ENCODE results near the gene ADGRF1. TPM values are rescaled to one million over a fixed set of nuclear protein-coding genes. Genes with fewer than 3 reads are reported as not detected.
A peak's percentile ranks its signal among the peaks of the same experiment; 100 is the strongest.
"Not testable (repeated sequence)": the region's sequence is repeated elsewhere in the genome, so short reads cannot be mapped to it uniquely, and the experiment has no call there.

ADGRF1 gene
- total RNA-seq, 4 donors from 2014 or later, result 7.4 to 57.0 (median 43.6) TPM

DNA sequence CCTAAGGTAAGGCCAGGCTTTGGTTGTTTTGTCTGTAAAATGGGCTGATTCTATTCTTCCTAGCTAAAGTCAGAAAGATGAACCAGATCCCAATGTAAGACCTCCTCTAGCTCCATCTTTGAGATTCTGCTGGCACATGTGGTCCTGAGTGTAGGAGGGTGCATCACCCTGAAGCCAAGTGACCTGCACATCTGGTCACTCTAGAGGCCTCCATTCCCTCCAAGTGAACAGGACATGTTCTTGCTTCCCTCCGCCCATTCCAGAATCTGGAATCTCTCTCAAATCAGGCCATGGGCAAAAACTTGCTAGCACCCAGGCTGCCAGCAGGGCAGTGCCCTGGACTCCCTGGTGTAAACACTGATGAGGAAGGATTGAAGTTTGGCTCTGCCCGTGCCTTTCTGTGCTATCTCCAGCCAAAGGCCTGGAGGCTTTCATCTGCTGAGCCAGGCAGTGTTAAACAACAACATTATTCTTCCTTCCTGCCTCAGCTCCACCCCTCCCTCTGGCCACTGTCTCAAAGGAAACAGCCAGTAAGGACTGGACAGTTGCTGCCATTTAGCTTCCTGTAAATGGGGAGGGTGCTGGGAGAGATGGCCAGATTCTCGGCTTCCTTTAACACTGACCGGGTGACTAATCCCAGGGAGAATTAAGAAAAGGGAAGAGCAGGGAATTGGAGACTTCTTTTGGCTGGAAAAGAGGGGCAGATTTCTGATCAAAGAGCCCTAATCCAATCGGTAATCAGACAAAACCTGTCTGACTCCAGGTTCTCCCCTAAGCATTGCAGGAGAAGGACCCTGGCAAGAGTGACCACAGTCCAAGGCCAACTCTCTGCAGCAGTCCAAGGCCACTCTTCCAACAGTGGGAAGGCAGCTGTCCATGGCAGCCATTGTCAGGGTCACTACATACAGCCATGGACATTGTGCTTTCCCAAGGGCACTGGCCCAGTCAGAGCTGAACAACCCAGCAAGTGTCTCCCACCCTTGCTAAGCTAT lies 19.5 kb upstream of the ADGRF1 start:
- Histone ChIP-seq H3K27ac (peak overlapping the region; percentile 20 to 61 (median 30)), H3K9me3 (no peaks in the 10 kb centered on the region), H3K4me3 (no peak overlapping the region), H3K4me1 (peaks cover 6 to 28% (median 7%) of the 10 kb centered on the region in 3 donors), H3K36me3 (no peaks in the 10 kb centered on the region), H3K27me3 (no peaks in the 10 kb centered on the region)
- intact Hi-C loops (cut with DNase I), result no loop called here
- TF ChIP-seq, protein P1, sequence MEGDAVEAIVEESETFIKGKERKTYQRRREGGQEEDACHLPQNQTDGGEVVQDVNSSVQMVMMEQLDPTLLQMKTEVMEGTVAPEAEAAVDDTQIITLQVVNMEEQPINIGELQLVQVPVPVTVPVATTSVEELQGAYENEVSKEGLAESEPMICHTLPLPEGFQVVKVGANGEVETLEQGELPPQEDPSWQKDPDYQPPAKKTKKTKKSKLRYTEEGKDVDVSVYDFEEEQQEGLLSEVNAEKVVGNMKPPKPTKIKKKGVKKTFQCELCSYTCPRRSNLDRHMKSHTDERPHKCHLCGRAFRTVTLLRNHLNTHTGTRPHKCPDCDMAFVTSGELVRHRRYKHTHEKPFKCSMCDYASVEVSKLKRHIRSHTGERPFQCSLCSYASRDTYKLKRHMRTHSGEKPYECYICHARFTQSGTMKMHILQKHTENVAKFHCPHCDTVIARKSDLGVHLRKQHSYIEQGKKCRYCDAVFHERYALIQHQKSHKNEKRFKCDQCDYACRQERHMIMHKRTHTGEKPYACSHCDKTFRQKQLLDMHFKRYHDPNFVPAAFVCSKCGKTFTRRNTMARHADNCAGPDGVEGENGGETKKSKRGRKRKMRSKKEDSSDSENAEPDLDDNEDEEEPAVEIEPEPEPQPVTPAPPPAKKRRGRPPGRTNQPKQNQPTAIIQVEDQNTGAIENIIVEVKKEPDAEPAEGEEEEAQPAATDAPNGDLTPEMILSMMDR (IDR thresholded peaks at IDR 0.05), result no peak
- TF ChIP-seq POLR2A (IDR thresholded peaks at IDR 0.05), result no peak
- DNase-seq, result no peak
- whole genome bisulfite sequencing, 2 donors, result 13 to 31% methylated on average over 4 to 5 of the region's 5 CpGs

- Histone ChIP-seq H3K36me3 (no peaks in the 10 kb centered on the region), H3K4me1 (peaks cover 6 to 28% (median 7%) of the 10 kb centered on the region in 3 donors), H3K9me3 (no peaks in the 10 kb centered on the region), H3K27me3 (no peaks in the 10 kb centered on the region), H3K27ac (no peak overlapping the region), H3K4me3 (no peak overlapping the region)
- no peak for DNase-seq
- intact Hi-C loops (cut with DNase I), result no loop called here
- 27 to 42% methylated on average over 5 of the region's 5 CpGs for WGBS, 2 donors
- TF ChIP-seq POLR2A (IDR thresholded peaks at IDR 0.05), result no peak
- TF ChIP-seq, protein P1 (IDR thresholded peaks at IDR 0.05), result no peak
These were observed 17.2 kb upstream of the ADGRF1 start for GRCh38 chr6:47059216-47059885.

DNA sequence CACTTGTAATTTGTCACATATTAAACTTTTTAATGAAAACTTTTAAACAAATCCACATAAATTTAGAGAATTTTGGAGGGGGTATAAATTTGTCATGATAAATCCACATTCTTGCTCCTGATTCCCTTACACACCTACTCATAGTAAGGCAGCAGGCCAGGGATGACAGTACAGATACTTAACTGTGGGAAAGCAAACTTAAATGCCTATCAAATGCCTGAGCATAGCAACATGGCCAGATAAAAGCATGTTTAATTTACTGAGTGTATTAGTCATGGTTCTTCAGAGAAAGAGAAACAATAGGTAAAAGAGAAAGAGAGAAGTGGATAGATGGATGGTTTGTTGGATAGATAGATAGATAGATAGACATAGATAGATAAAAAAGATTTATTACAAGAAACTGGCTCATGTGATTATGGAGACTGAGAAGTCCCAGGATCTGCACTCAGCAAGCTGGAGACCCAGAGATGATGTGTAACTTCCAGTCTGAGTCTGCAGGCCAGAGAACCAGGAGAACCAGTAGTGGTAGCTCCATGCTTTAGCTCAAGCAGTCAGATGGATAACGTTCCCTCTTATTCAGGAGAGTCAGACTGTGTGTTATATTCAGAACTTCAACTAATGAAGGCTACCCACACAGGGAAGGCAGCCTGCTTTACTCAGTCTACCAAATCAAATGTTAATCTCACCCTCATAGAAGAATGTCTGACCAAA lies 15.9 kb upstream of the ADGRF1 start:
- Histone ChIP-seq H3K4me3 (no peak overlapping the region), H3K27me3 (no peaks in the 10 kb centered on the region), H3K27ac (no peak overlapping the region), H3K9me3 (no peaks in the 10 kb centered on the region), H3K4me1 (peaks cover 6 to 28% (median 7%) of the 10 kb centered on the region in 3 donors), H3K36me3 (no peaks in the 10 kb centered on the region)
- intact Hi-C loops (cut with DNase I), result no loop called here
- no peak for DNase-seq
- TF ChIP-seq, protein P1 (IDR thresholded peaks at IDR 0.05), result no peak
- no peak for TF ChIP-seq POLR2A (IDR thresholded peaks at IDR 0.05)
- WGBS, 2 donors, result 60 to 79% methylated on average over 1 of the region's 1 CpG

DNA sequence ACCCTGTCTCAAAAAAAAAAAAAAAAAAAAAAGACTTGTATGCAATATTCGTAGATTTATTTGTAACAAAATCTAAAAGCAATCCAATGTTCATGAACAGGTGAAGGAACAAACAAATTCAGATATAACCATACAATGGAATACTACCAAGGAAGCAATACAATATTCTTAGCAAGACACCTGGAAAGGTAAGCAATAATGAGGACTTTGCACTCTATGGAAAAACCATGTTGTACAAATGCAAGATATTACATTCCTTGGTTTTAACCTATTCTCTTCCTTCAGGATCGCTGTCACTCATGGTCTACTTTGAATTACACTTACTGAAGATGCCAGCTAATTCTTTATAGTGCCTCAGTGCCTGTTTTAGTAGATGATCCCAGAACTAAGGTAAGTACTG lies 14.7 kb upstream of the ADGRF1 start:
- peaks cover 6 to 24% (median 6%) of the 10 kb centered on the region in 3 donors for H3K4me1 ChIP-seq
- no peak for DNase-seq
- H3K4me3 ChIP-seq, result no peak overlapping the region
- 82 to 87% methylated on average over 2 of the region's 2 CpGs for WGBS, 2 donors
- no peak overlapping the region for H3K27ac ChIP-seq
- H3K9me3 ChIP-seq, result no peaks in the 10 kb centered on the region
- TF ChIP-seq POLR2A (IDR thresholded peaks at IDR 0.05), result no peak
- TF ChIP-seq, protein P1 (IDR thresholded peaks at IDR 0.05), result no peak
- intact Hi-C loops (cut with DNase I), result no loop called here
- H3K27me3 ChIP-seq, result no peaks in the 10 kb centered on the region
- no peaks in the 10 kb centered on the region for H3K36me3 ChIP-seq

DNA sequence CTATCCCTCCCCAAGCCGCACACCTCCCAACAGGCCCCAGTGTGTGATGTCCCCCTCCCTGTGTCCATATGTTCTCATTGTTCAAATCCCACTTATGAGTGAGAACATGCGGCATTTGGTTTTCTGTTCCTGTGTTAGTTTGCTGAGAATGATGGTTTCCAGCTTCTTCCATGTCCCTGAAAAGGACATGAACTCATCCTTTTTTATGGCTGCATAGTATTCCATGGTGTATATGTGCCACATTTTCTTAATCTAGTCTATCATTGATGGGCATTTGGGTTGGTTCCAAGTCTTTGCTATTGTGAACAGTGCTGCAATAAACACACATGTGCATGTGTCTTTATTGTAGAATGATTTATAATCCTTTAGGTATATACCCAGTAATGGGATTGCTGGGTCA lies 12.2 kb upstream of the ADGRF1 start:
- H3K27ac ChIP-seq; H3K4me1 ChIP-seq; intact Hi-C loops (cut with DNase I); H3K27me3 ChIP-seq; H3K4me3 ChIP-seq; H3K36me3 ChIP-seq; DNase-seq; H3K9me3 ChIP-seq: not testable (repeated sequence)
- 96 to 97% methylated on average over 2 of the region's 2 CpGs for WGBS, 2 donors
